Measurements from ENCODE around the gene MORN1.
"Not testable (repeated sequence)": the region's sequence is repeated elsewhere in the genome, so short reads cannot be mapped to it uniquely, and the experiment has no call there.

DNA sequence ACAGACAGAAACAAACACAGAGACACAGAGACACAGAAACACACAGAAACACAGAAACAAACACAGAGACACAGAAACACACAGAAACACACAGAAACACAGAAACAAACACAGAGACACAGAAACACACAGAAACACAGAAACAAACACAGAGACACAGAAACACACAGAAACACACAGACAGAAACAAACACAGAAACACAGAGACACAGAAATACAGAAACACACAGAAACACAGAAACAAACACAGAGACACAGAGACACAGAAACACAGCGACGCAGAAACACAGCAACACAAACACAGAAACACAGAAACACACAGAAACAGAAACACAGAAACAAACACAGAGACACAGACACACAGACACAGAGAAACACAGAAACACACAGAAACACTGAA is 64.2 kb downstream of the MORN1 start:
- TF ChIP-seq, protein P1, sequence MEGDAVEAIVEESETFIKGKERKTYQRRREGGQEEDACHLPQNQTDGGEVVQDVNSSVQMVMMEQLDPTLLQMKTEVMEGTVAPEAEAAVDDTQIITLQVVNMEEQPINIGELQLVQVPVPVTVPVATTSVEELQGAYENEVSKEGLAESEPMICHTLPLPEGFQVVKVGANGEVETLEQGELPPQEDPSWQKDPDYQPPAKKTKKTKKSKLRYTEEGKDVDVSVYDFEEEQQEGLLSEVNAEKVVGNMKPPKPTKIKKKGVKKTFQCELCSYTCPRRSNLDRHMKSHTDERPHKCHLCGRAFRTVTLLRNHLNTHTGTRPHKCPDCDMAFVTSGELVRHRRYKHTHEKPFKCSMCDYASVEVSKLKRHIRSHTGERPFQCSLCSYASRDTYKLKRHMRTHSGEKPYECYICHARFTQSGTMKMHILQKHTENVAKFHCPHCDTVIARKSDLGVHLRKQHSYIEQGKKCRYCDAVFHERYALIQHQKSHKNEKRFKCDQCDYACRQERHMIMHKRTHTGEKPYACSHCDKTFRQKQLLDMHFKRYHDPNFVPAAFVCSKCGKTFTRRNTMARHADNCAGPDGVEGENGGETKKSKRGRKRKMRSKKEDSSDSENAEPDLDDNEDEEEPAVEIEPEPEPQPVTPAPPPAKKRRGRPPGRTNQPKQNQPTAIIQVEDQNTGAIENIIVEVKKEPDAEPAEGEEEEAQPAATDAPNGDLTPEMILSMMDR (IDR thresholded peaks at IDR 0.05; ENCODE audit: low read length) = not testable (repeated sequence)
- TF ChIP-seq EZH2 (IDR thresholded peaks at IDR 0.05; ENCODE audit: borderline replicate concordance, low read length) = not testable (repeated sequence)

Measured in OCI-LY1 (cell line).